ENCODE data around the gene MSMO1.
"Not testable (repeated sequence)": the region's sequence is repeated elsewhere in the genome, so short reads cannot be mapped to it uniquely, and the experiment has no call there.

MSMO1 gene

DNA sequence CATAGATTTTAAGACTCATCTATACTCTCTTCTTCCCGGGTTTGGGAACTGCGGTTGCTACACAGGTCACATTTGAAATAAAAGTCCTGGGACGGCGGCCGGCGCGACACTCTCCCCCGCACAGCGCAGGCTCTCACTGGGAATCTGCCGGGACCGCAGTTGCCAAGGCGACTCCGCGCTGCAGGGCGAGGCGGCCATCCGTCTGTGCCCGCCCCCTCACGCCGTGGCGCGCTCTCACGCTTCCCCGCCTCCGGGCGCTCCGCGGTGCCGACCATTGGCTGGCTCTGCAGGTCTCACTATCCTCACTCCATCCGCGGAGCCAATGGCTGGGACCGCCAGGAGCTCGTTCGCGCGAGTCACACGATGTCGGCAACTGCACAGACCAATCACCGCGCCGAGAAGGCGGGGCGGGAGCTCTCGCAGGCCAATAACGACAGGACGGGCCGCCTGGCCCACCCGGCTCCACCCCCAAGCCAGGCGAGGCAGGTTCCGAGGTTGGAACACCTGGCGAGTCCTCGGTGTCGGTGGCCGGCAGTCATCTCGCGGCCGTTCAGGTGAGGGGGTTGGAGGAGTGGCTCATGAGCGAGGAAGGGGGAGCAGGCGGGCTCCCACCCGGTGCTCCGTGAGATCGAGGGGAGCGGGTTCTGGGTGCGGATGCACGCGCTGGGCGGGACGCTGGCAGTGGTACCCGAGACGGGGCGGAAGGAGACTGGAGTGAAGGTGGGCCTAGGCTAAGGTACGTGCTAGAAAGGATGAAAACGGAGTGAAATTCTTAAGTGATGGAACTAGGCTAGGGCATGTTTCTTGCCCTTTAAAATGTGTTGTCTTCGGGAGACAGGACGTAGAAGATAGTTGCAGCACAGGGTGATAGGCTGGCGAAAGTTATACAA is at the start of gene MSMO1:
Gene MSMO1, plus strand, starts transcription at position 459 of the 890 bp plus-strand sequence. CDS start 5,702 bp downstream, outside the sequence.
- peak; percentile 98 for ATAC-seq
- Mint-ChIP-seq H3K27ac (no peak within 1 kb of the TSS), H3K4me1 (peaks cover 38% of the 10 kb centered on the region), H3K9me3 (no peaks in the 10 kb centered on the region), H3K4me3 (no peak within 1 kb of the TSS), H3K27me3 (no peaks in the 10 kb centered on the region)
- peak; percentile 97 to 99 for DNase-seq

DNA sequence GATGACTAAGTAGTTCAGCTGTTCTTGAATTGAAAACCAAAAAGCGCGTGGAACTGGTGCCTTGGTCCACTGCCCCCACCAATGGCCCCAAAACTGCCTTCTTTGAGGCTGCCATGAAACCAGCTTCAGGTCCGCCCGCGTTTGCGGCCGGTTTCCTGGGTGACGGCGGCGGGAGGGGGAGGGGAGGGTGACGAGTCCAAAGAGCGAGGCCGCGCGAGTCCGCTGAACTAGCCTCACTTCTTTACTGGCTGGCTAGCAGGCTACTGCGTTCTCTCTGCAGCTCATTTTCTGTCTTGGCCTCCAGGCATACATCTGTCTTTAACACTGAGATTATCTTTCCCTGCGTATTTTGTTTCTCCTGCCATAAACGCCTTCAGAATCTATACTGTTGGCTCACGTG is 47.9 kb upstream of the MSMO1 start:
- ATAC-seq: not testable (repeated sequence)

DNA sequence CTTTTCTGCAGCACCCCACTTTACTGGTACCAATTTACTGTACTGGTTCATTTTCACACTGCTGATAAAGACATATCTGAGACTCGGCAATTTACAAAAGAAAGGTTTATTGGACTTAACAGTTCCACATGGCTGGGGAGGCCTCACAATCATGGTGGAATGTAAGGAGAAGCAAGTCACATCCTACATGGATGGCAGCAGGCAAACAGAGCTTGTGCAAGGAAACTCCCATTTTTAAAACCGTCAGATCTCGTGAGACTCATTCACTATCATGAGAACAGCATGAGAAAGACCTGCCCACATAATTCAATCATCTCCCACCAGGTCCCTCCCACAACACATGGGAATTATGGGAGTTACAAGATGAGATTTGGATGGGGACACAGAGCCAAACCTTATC is 42.8 kb upstream of the MSMO1 start:
- not testable (repeated sequence) for H3K27me3 Mint-ChIP-seq, H3K27ac Mint-ChIP-seq, ATAC-seq, H3K4me3 Mint-ChIP-seq, DNase-seq
- H3K4me1 Mint-ChIP-seq: peaks cover 40% of the 10 kb centered on the region
- peaks cover 5 to 20% of the 10 kb centered on the region in 2 donors for H3K9me3 Mint-ChIP-seq

More for the DNA sequence above, 47.9 kb upstream of the MSMO1 start:
- H3K4me1 Mint-ChIP-seq, H3K27ac Mint-ChIP-seq, DNase-seq, H3K27me3 Mint-ChIP-seq, H3K4me3 Mint-ChIP-seq: not testable (repeated sequence)
- peaks cover 3 to 16% of the 10 kb centered on the region in 2 donors for H3K9me3 Mint-ChIP-seq

DNA sequence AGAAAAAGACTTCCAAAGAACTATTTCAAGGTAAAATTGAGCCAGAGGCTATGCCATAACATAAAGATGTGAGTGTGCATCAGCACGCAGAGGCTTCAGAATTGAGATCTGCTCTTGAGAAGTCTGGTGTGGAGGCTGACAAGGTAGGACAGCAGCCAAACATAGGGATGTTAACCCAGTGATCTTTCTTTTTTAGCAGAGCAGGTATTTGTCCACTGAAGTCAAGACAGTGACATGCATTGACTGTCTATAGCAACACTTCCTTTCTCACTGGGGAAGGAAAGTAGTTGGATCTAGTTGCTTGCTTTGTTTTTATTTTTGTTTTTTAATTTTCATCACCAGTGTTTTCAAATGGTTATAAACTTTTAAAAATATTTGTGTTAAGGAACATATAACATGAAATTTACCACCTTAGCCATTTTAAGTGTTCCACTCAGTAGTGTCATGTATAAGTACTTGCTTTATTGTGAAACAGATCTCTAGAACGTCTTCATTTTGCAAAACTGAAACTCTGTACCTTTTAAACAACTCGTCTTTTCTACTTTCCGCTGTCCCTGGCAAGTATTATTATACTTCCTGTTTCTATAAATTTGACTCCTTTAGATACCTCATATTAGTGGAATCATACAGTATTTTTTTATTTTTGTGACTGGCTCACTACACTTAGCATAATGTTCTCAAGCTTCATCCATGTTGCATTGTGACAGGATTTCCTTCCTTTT is 40.7 kb upstream of the MSMO1 start:
- DNase-seq, H3K27me3 Mint-ChIP-seq: not testable (repeated sequence)
- H3K4me3 Mint-ChIP-seq: peak overlapping the region; percentile 26 to 40
- H3K9me3 Mint-ChIP-seq: peaks cover 5 to 20% of the 10 kb centered on the region in 2 donors
- peak; percentile 66 for ATAC-seq
- H3K4me1 Mint-ChIP-seq: peaks cover 40% of the 10 kb centered on the region
- H3K27ac Mint-ChIP-seq: peak overlapping the region in 1 of 2 donors; percentile 79

DNA sequence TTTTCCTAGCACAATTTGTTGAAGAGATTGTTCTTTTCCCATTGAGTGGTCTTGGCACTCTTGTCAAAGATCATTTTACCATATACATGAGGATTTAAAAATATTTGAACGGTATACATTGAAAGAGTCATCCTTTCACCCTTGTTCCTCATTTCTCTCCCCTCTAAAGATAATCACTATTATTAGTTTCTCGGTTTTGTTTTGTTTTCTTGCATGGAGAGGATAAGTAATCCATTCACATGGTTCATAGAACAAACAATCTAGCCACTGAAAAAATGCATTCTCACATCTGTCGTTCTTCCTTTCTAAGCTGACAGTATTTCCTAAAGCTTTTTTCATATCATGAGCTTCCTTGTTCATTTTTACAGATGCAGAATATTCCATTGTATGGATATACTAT is 39.2 kb upstream of the MSMO1 start:
- no peaks in the 10 kb centered on the region for H3K27me3 Mint-ChIP-seq
- ATAC-seq (no peak), DNase-seq (no peak)
- H3K27ac Mint-ChIP-seq: no peak overlapping the region
- H3K4me1 Mint-ChIP-seq: peaks cover 40% of the 10 kb centered on the region
- H3K4me3 Mint-ChIP-seq: no peak overlapping the region
- H3K9me3 Mint-ChIP-seq: peaks cover 5 to 11% of the 10 kb centered on the region in 2 donors

DNA sequence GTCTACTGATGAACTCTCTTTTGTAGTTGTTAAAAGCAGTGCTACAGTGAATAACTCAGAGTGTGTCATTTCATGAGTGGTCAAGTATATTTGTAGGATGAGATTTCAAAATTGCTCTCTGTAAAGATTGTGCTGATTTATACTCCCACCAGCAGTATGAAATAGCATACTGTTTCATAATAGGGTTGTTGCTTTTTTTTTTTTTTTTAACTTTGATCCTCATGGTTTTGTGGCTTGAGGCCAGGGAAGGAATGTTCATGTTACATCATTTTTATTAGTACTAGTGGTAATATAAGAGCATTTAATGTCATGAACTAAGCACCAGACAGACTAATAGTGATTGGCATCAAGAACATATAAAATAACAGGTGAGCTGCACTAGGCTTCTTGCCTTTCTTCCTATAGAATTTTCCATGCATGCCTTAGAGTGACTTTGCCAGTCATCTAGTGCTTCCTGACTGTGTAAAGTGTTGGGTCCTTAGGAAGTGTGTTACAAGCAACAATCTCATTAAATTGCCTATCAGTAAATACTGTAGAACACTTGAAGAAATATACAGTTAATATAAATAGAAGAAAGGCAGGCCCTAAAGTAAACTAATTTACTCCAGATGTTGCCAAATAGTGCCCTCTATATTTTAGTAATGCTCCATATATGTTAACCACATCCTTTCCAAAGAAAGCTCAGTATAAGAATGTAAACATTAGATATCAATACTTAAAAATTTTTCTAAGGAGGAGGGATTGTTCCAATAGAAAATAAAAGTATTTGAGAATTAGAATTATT is 38.6 kb upstream of the MSMO1 start:
- no peak overlapping the region for H3K27ac Mint-ChIP-seq
- ATAC-seq (no peak), DNase-seq (no peak)
- H3K4me3 Mint-ChIP-seq: no peak overlapping the region
- peaks cover 41% of the 10 kb centered on the region for H3K4me1 Mint-ChIP-seq
- H3K9me3 Mint-ChIP-seq: peaks cover 5 to 8% of the 10 kb centered on the region in 2 donors
- no peaks in the 10 kb centered on the region for H3K27me3 Mint-ChIP-seq

DNA sequence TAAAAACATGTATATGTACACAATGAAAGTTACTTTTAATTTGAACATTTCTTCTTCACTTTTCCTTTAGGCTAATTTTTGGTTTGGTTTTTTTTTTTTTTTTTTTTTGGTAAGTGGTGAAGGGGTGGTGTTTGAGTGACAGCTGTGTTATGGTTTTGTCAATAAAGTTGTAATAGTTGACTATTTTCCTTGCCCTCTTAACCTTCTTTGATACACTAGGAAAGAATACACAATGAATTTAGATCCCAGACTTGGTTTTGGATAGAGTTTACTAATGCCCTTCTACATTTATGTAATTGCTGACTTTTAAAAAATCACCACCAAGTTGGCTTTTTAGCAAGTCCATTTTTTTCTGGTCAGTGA is 38.1 kb upstream of the MSMO1 start:
- no peak for DNase-seq
- H3K27ac Mint-ChIP-seq: peak overlapping the region in 1 of 2 donors; percentile 27
- H3K9me3 Mint-ChIP-seq: peaks cover 3 to 5% of the 10 kb centered on the region in 2 donors
- H3K4me3 Mint-ChIP-seq: no peak overlapping the region
- no peaks in the 10 kb centered on the region for H3K27me3 Mint-ChIP-seq
- peaks cover 47% of the 10 kb centered on the region for H3K4me1 Mint-ChIP-seq
- no peak for ATAC-seq

- no peaks in the 10 kb centered on the region for H3K9me3 Mint-ChIP-seq
- ATAC-seq: no peak
- no peak overlapping the region for H3K27ac Mint-ChIP-seq
- peaks cover 32% of the 10 kb centered on the region for H3K4me1 Mint-ChIP-seq
- DNase-seq: no peak
- H3K4me3 Mint-ChIP-seq: no peak overlapping the region
- H3K27me3 Mint-ChIP-seq: no peaks in the 10 kb centered on the region
Observed at GRCh38 chr4:165293061-165293460, 34.4 kb upstream of the MSMO1 start.

DNA sequence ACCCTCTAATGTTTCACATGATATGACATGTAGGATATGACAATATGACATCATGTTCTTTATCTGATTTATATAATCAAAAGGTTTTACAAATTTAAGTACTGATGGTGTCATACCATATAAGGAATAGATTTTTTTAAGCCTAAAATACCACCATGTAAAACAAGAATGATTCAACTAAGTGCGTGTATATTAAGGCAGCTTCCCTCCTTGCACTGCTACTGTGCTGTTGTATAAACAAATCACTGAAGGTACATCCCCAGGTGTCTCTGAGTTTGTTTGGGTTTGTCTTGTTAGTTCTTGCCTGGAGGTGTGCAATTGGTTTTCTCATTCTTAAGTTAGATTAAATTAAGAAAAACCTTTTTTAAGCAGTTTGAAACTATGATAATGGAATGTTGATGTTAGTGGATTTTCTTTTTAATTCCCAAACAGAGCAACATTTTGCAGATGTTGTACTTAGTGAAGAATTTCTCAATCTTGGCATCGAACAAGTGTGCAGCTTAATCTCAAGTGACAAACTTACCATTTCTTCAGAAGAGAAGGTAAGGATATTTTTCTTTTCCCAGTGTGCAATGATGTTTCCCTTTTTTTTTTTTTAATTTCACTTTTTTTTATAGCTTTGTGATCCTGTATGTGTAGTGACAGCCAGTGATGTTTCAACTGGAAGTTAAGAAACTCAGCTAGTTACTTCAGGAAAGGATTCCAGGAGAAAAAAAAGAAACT is 33.4 kb upstream of the MSMO1 start:
- peaks cover 22% of the 10 kb centered on the region for H3K4me1 Mint-ChIP-seq
- no peaks in the 10 kb centered on the region for H3K9me3 Mint-ChIP-seq
- no peak overlapping the region for H3K4me3 Mint-ChIP-seq
- ATAC-seq (no peak), DNase-seq (no peak)
- no peaks in the 10 kb centered on the region for H3K27me3 Mint-ChIP-seq
- no peak overlapping the region for H3K27ac Mint-ChIP-seq

- H3K27ac Mint-ChIP-seq: peak overlapping the region in 1 of 2 donors; percentile 23
- no peaks in the 10 kb centered on the region for H3K27me3 Mint-ChIP-seq
- ATAC-seq (peak; percentile 76), DNase-seq (no peak)
- H3K4me1 Mint-ChIP-seq: peaks cover 18% of the 10 kb centered on the region
- no peaks in the 10 kb centered on the region for H3K9me3 Mint-ChIP-seq
- H3K4me3 Mint-ChIP-seq: peak overlapping the region; percentile 30 to 32
Observed at GRCh38 chr4:165294907-165295306, 32.6 kb upstream of the MSMO1 start.

GRCh38 chr4:165297626-165298025 is 29.8 kb upstream of the MSMO1 start:
- H3K4me3 Mint-ChIP-seq: no peak overlapping the region
- peaks cover 37% of the 10 kb centered on the region for H3K4me1 Mint-ChIP-seq
- no peaks in the 10 kb centered on the region for H3K27me3 Mint-ChIP-seq
- no peaks in the 10 kb centered on the region for H3K9me3 Mint-ChIP-seq
- no peak overlapping the region for H3K27ac Mint-ChIP-seq
- ATAC-seq: no peak
- no peak for DNase-seq

GRCh38 chr4:165299399-165300060 is 27.9 kb upstream of the MSMO1 start:
- Mint-ChIP-seq H3K27ac (no peak overlapping the region), H3K9me3 (no peaks in the 10 kb centered on the region)
- no peak for ATAC-seq

GRCh38 chr4:165301833-165302232 is 25.6 kb upstream of the MSMO1 start:
- peak overlapping the region; percentile 46 to 61 for H3K27ac Mint-ChIP-seq
- H3K27me3 Mint-ChIP-seq: no peaks in the 10 kb centered on the region
- no peaks in the 10 kb centered on the region for H3K9me3 Mint-ChIP-seq
- peaks cover 24% of the 10 kb centered on the region for H3K4me1 Mint-ChIP-seq
- ATAC-seq (peak; percentile 89), DNase-seq (no peak)
- peak overlapping the region; percentile 66 to 75 for H3K4me3 Mint-ChIP-seq

More at GRCh38 chr4:165299399-165300060, 27.9 kb upstream of the MSMO1 start:
- Mint-ChIP-seq H3K27me3 (no peaks in the 10 kb centered on the region), H3K4me3 (no peak overlapping the region), H3K4me1 (peaks cover 35% of the 10 kb centered on the region)
- no peak for DNase-seq

- Mint-ChIP-seq H3K27ac (no peak overlapping the region), H3K4me3 (no peak overlapping the region), H3K9me3 (no peaks in the 10 kb centered on the region), H3K27me3 (no peaks in the 10 kb centered on the region), H3K4me1 (peaks cover 24% of the 10 kb centered on the region)
- ATAC-seq: no peak
- no peak for DNase-seq
Observed at GRCh38 chr4:165302658-165303057, 24.8 kb upstream of the MSMO1 start.
